Measurements from ENCODE around the gene ARSG.
"Not testable (repeated sequence)": the region's sequence is repeated elsewhere in the genome, so short reads cannot be mapped to it uniquely, and the experiment has no call there.

Gene ARSG

GRCh38 chr17:68343976-68344375 is 52.7 kb downstream of the ARSG start:
- no peak overlapping the region for H3K4me3 ChIP-seq (ENCODE audit: low read depth, low read length)
- TF ChIP-seq, protein P1, sequence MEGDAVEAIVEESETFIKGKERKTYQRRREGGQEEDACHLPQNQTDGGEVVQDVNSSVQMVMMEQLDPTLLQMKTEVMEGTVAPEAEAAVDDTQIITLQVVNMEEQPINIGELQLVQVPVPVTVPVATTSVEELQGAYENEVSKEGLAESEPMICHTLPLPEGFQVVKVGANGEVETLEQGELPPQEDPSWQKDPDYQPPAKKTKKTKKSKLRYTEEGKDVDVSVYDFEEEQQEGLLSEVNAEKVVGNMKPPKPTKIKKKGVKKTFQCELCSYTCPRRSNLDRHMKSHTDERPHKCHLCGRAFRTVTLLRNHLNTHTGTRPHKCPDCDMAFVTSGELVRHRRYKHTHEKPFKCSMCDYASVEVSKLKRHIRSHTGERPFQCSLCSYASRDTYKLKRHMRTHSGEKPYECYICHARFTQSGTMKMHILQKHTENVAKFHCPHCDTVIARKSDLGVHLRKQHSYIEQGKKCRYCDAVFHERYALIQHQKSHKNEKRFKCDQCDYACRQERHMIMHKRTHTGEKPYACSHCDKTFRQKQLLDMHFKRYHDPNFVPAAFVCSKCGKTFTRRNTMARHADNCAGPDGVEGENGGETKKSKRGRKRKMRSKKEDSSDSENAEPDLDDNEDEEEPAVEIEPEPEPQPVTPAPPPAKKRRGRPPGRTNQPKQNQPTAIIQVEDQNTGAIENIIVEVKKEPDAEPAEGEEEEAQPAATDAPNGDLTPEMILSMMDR (IDR thresholded peaks at IDR 0.05; ENCODE audit: borderline replicate concordance, insufficient read depth, low read depth, low read length): no peak

DNA sequence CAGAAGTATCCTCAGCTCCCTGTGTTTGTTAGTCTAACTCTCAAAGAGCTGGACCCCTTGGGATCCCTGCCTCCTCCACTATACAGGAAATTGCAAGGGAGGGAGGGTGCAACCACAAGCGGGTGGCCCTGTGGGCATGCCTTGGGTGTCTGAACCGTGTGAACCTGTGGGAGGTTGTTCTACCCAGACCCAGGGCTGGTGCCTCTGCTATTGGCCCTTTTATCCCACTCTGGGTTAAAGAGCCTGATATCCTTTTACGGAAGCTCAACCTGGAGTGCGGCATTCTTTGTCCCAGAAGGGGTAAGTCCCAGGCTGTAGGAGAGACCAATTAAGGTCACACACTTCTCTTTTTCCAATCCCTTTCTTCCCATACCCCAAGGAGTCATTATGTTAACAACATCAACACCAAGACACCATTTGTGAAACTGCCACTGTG is 53.4 kb downstream of the ARSG start:
- TF ChIP-seq, protein P1 (IDR thresholded peaks at IDR 0.05; ENCODE audit: borderline replicate concordance, insufficient read depth, low read depth, low read length): no peak
- H3K4me3 ChIP-seq (ENCODE audit: low read depth, low read length): no peak overlapping the region

- TF ChIP-seq, protein P1 (IDR thresholded peaks at IDR 0.05; ENCODE audit: borderline replicate concordance, insufficient read depth, low read depth, low read length): no peak
- no peak overlapping the region for H3K4me3 ChIP-seq (ENCODE audit: low read depth, low read length)
Measured at GRCh38 chr17:68346448-68346847, 55.2 kb downstream of the ARSG start.

GRCh38 chr17:68347380-68347779 is 56.1 kb downstream of the ARSG start:
- no peak overlapping the region for H3K4me3 ChIP-seq (ENCODE audit: low read depth, low read length)
- TF ChIP-seq, protein P1 (IDR thresholded peaks at IDR 0.05; ENCODE audit: borderline replicate concordance, insufficient read depth, low read depth, low read length): no peak

DNA sequence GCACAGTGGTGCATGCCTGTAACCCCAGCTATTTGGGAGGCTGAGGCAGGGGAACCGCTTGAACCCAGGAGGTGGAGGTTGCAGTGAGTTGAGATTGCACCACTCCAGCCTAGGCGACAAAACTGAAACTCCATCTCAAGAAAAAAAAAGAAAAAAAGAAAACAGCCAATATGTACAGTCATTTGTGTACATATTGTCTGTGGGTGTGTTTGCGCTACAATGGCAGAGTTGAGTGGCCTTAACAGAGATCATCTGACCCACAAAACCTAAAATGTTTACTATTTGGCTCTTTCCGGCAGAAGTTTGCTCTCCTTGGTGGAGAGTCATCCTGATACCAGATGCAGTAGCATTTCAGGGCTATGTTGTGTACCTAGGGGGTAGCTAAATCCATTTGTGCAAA is 57.9 kb downstream of the ARSG start:
- TF ChIP-seq, protein P1 (IDR thresholded peaks at IDR 0.05; ENCODE audit: borderline replicate concordance, insufficient read depth, low read depth, low read length): no peak
- H3K4me3 ChIP-seq (ENCODE audit: low read depth, low read length): no peak overlapping the region

- TF ChIP-seq, protein P1 (IDR thresholded peaks at IDR 0.05; ENCODE audit: borderline replicate concordance, insufficient read depth, low read depth, low read length): no peak
- H3K4me3 ChIP-seq (ENCODE audit: low read depth, low read length): no peak overlapping the region
Measured at GRCh38 chr17:68351395-68351794, 60.1 kb downstream of the ARSG start.

DNA sequence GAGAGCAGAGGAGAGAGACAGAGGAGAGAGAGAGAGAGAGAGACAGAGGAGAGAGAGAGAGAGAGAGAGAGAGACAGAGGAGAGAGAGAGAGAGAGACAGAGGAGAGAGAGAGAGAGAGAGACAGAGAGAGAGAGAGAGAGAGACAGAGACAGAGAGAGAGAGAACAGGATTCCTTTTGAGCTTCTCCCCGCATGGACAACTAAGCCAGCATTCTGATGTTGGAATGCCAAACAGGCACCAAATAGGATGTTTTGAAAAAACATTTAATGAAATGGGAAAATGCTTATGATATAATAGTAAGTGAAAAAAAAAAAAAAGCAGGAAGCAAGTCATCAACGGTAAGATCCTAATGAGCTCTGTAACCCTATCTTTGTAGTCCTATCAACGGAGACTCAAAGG is 60.7 kb downstream of the ARSG start:
- TF ChIP-seq, protein P1 (IDR thresholded peaks at IDR 0.05; ENCODE audit: borderline replicate concordance, insufficient read depth, low read depth, low read length): no peak
- H3K4me3 ChIP-seq (ENCODE audit: low read depth, low read length): no peak overlapping the region

- not testable (repeated sequence) for H3K4me3 ChIP-seq (ENCODE audit: low read depth, low read length)
Measured at GRCh38 chr17:68352671-68353070, 61.4 kb downstream of the ARSG start.

Data from GM12875 (cell line).